ENCODE measurements around the gene ADAMTS8.

The ADAMTS8 gene

GRCh38 chr11:130396965-130397364 lies 31.4 kb downstream of the ADAMTS8 start:
- H3K18ac ChIP-seq (ENCODE audit: low read length): no peak overlapping the region
- no peak overlapping the region for H2BK120ac ChIP-seq (ENCODE audit: low read depth, low read length)
- DNase-seq: no peak
- H3K4me2 ChIP-seq (ENCODE audit: low read length): no peak overlapping the region
- H3K56ac ChIP-seq (ENCODE audit: low read length): no peak overlapping the region
- H3K4ac ChIP-seq (ENCODE audit: low read depth, low read length): no peak overlapping the region
- no peak overlapping the region for H3K4me3 ChIP-seq (ENCODE audit: low read length)
- no peak overlapping the region for H2BK15ac ChIP-seq (replicated peaks; ENCODE audit: low read depth)
- WGBS (ENCODE audit: extremely low coverage, insufficient coverage, low lambda C conversion rate): no CpG with 5 or more reads among the region's 2 CpGs
- H4K5ac ChIP-seq (ENCODE audit: low read length): no peak overlapping the region
- no peaks in the 10 kb centered on the region for H3K79me2 ChIP-seq (ENCODE audit: control insufficient read depth, insufficient read depth, low read length)
- H2BK5ac ChIP-seq (ENCODE audit: low read length): no peak overlapping the region
- no peak overlapping the region for H4K8ac ChIP-seq (ENCODE audit: low read depth, low read length)
- no peaks in the 10 kb centered on the region for H3K4me1 ChIP-seq (ENCODE audit: control insufficient read depth, low read depth, low read length)
- no peak overlapping the region for H3K9ac ChIP-seq (ENCODE audit: low read length)
- H3K79me1 ChIP-seq (ENCODE audit: low read length): no peaks in the 10 kb centered on the region
- no peaks in the 10 kb centered on the region for H3K27me3 ChIP-seq (ENCODE audit: insufficient read depth, low read length, poor library complexity)
- no peaks in the 10 kb centered on the region for H3K36me3 ChIP-seq (ENCODE audit: control insufficient read depth, insufficient read depth, low read length)
- H3K23ac ChIP-seq (ENCODE audit: low read length): no peak overlapping the region
- no peak overlapping the region for H2AK5ac ChIP-seq (ENCODE audit: low read length)
- no peak overlapping the region for H3K27ac ChIP-seq (ENCODE audit: low read depth, low read length)

GRCh38 chr11:130394615-130395014 lies 33.8 kb downstream of the ADAMTS8 start:
- Histone ChIP-seq H3K9ac (ENCODE audit: low read length) (no peak overlapping the region), H4K8ac (ENCODE audit: low read depth, low read length) (no peak overlapping the region), H2BK5ac (ENCODE audit: low read length) (no peak overlapping the region), H2BK120ac (ENCODE audit: low read depth, low read length) (no peak overlapping the region), H3K56ac (ENCODE audit: low read length) (no peak overlapping the region), H3K4me1 (ENCODE audit: control insufficient read depth, low read depth, low read length) (no peaks in the 10 kb centered on the region), H3K27me3 (ENCODE audit: insufficient read depth, low read length, poor library complexity) (no peaks in the 10 kb centered on the region), H3K4me2 (ENCODE audit: low read length) (no peak overlapping the region), H2BK15ac (replicated peaks; ENCODE audit: low read depth) (no peak overlapping the region), H3K4ac (ENCODE audit: low read depth, low read length) (no peak overlapping the region), H4K5ac (ENCODE audit: low read length) (no peak overlapping the region), H3K23ac (ENCODE audit: low read length) (no peak overlapping the region), H3K79me2 (ENCODE audit: control insufficient read depth, insufficient read depth, low read length) (no peaks in the 10 kb centered on the region), H3K4me3 (ENCODE audit: low read length) (no peak overlapping the region), H2AK5ac (ENCODE audit: low read length) (no peak overlapping the region), H3K79me1 (ENCODE audit: low read length) (no peaks in the 10 kb centered on the region), H3K36me3 (ENCODE audit: control insufficient read depth, insufficient read depth, low read length) (no peaks in the 10 kb centered on the region), H3K27ac (ENCODE audit: low read depth, low read length) (no peak overlapping the region), H3K18ac (ENCODE audit: low read length) (no peak overlapping the region)
- no CpG with 5 or more reads among the region's 6 CpGs for WGBS (ENCODE audit: extremely low coverage, insufficient coverage, low lambda C conversion rate)
- no peak for DNase-seq

GRCh38 chr11:130391711-130392110 lies 36.7 kb downstream of the ADAMTS8 start:
- H3K18ac ChIP-seq (ENCODE audit: low read length): no peak overlapping the region
- H2BK5ac ChIP-seq (ENCODE audit: low read length): no peak overlapping the region
- no peaks in the 10 kb centered on the region for H3K36me3 ChIP-seq (ENCODE audit: control insufficient read depth, insufficient read depth, low read length)
- H3K4me1 ChIP-seq (ENCODE audit: control insufficient read depth, low read depth, low read length): no peaks in the 10 kb centered on the region
- H3K56ac ChIP-seq (ENCODE audit: low read length): no peak overlapping the region
- no peak overlapping the region for H3K23ac ChIP-seq (ENCODE audit: low read length)
- no peak overlapping the region for H3K4ac ChIP-seq (ENCODE audit: low read depth, low read length)
- no peak overlapping the region for H2AK5ac ChIP-seq (ENCODE audit: low read length)
- no peak overlapping the region for H4K5ac ChIP-seq (ENCODE audit: low read length)
- no peak overlapping the region for H4K8ac ChIP-seq (ENCODE audit: low read depth, low read length)
- no peak overlapping the region for H3K27ac ChIP-seq (ENCODE audit: low read depth, low read length)
- H3K4me2 ChIP-seq (ENCODE audit: low read length): no peak overlapping the region
- DNase-seq: no peak
- H3K4me3 ChIP-seq (ENCODE audit: low read length): no peak overlapping the region
- no peak overlapping the region for H3K9ac ChIP-seq (ENCODE audit: low read length)
- H2BK120ac ChIP-seq (ENCODE audit: low read depth, low read length): no peak overlapping the region
- H3K79me2 ChIP-seq (ENCODE audit: control insufficient read depth, insufficient read depth, low read length): no peaks in the 10 kb centered on the region
- no peaks in the 10 kb centered on the region for H3K27me3 ChIP-seq (ENCODE audit: insufficient read depth, low read length, poor library complexity)
- no peak overlapping the region for H2BK15ac ChIP-seq (replicated peaks; ENCODE audit: low read depth)
- H3K79me1 ChIP-seq (ENCODE audit: low read length): no peaks in the 10 kb centered on the region
- no CpG with 5 or more reads among the region's 8 CpGs for WGBS (ENCODE audit: extremely low coverage, insufficient coverage, low lambda C conversion rate)

GRCh38 chr11:130390071-130390758 lies 38.2 kb downstream of the ADAMTS8 start:
- no peak overlapping the region for H3K56ac ChIP-seq (ENCODE audit: low read length)
- no peak overlapping the region for H3K27ac ChIP-seq (ENCODE audit: low read depth, low read length)
- DNase-seq: peak; percentile 71
- H3K4me1 ChIP-seq (ENCODE audit: control insufficient read depth, low read depth, low read length): no peaks in the 10 kb centered on the region
- H3K79me1 ChIP-seq (ENCODE audit: low read length): no peaks in the 10 kb centered on the region
- no peak overlapping the region for H4K5ac ChIP-seq (ENCODE audit: low read length)
- no CpG with 5 or more reads among the region's 12 CpGs for WGBS (ENCODE audit: extremely low coverage, insufficient coverage, low lambda C conversion rate)
- H2BK15ac ChIP-seq (replicated peaks; ENCODE audit: low read depth): no peak overlapping the region
- H3K9ac ChIP-seq (ENCODE audit: low read length): no peak overlapping the region
- no peak overlapping the region for H3K23ac ChIP-seq (ENCODE audit: low read length)
- H2BK5ac ChIP-seq (ENCODE audit: low read length): no peak overlapping the region
- no peak overlapping the region for H3K4me3 ChIP-seq (ENCODE audit: low read length)
- no peaks in the 10 kb centered on the region for H3K27me3 ChIP-seq (ENCODE audit: insufficient read depth, low read length, poor library complexity)
- H4K8ac ChIP-seq (ENCODE audit: low read depth, low read length): no peak overlapping the region
- H3K4ac ChIP-seq (ENCODE audit: low read depth, low read length): no peak overlapping the region
- no peak overlapping the region for H2BK120ac ChIP-seq (ENCODE audit: low read depth, low read length)
- H3K4me2 ChIP-seq (ENCODE audit: low read length): no peak overlapping the region
- H3K79me2 ChIP-seq (ENCODE audit: control insufficient read depth, insufficient read depth, low read length): no peaks in the 10 kb centered on the region
- H3K36me3 ChIP-seq (ENCODE audit: control insufficient read depth, insufficient read depth, low read length): no peaks in the 10 kb centered on the region
- H2AK5ac ChIP-seq (ENCODE audit: low read length): no peak overlapping the region
- H3K18ac ChIP-seq (ENCODE audit: low read length): no peak overlapping the region

- no peak for DNase-seq
- H3K4ac ChIP-seq (ENCODE audit: low read depth, low read length): no peak overlapping the region
- H3K23ac ChIP-seq (ENCODE audit: low read length): no peak overlapping the region
- no peaks in the 10 kb centered on the region for H3K79me2 ChIP-seq (ENCODE audit: control insufficient read depth, insufficient read depth, low read length)
- no peak overlapping the region for H2BK120ac ChIP-seq (ENCODE audit: low read depth, low read length)
- no peaks in the 10 kb centered on the region for H3K4me1 ChIP-seq (ENCODE audit: control insufficient read depth, low read depth, low read length)
- no peaks in the 10 kb centered on the region for H3K36me3 ChIP-seq (ENCODE audit: control insufficient read depth, insufficient read depth, low read length)
- H2BK15ac ChIP-seq (replicated peaks; ENCODE audit: low read depth): no peak overlapping the region
- no peak overlapping the region for H3K4me3 ChIP-seq (ENCODE audit: low read length)
- H3K4me2 ChIP-seq (ENCODE audit: low read length): no peak overlapping the region
- H4K8ac ChIP-seq (ENCODE audit: low read depth, low read length): no peak overlapping the region
- H2BK5ac ChIP-seq (ENCODE audit: low read length): no peak overlapping the region
- no peak overlapping the region for H3K56ac ChIP-seq (ENCODE audit: low read length)
- no peak overlapping the region for H3K27ac ChIP-seq (ENCODE audit: low read depth, low read length)
- H3K18ac ChIP-seq (ENCODE audit: low read length): no peak overlapping the region
- H3K79me1 ChIP-seq (ENCODE audit: low read length): no peaks in the 10 kb centered on the region
- H3K9ac ChIP-seq (ENCODE audit: low read length): no peak overlapping the region
- WGBS (ENCODE audit: extremely low coverage, insufficient coverage, low lambda C conversion rate): no CpG with 5 or more reads among the region's 16 CpGs
- no peak overlapping the region for H4K5ac ChIP-seq (ENCODE audit: low read length)
- no peak overlapping the region for H2AK5ac ChIP-seq (ENCODE audit: low read length)
- no peaks in the 10 kb centered on the region for H3K27me3 ChIP-seq (ENCODE audit: insufficient read depth, low read length, poor library complexity)
Measured at GRCh38 chr11:130389335-130389935, 39.0 kb downstream of the ADAMTS8 start.

Measured in mesendoderm (in vitro differentiated cells).